HepG2 (cell line): Measurements from ENCODE around the gene MICOS13. TPM values are rescaled to one million over a fixed set of nuclear protein-coding genes. Genes with fewer than 3 reads are reported as not detected.

ENCODE experiments used
- BCLAF1 ChIP-seq: fragments of 450-650 bp; IDR thresholded peaks from 2 replicates; pipeline ENCODE4 v1.6.1; 2017; ENCODE audit warnings: mild to moderate bottlenecking
- CBX5 ChIP-seq: sonication (generic); formaldehyde crosslinking; IDR thresholded peaks from 2 replicates; pipeline ENCODE4 v1.4.0; 2020; ENCODE audit warnings: missing genetic modification reagents, borderline replicate concordance
- HMGXB3 ChIP-seq: sonication (generic); formaldehyde crosslinking; IDR thresholded peaks from 2 replicates; pipeline ENCODE4 v1.4.0; 2020; ENCODE audit warnings: missing genetic modification reagents, borderline replicate concordance
- NFATC3 ChIP-seq: sonication (generic); formaldehyde crosslinking; IDR thresholded peaks from 2 replicates; pipeline ENCODE4 v1.5.1; 2020; ENCODE audit warnings: mild to moderate bottlenecking, missing genetic modification reagents
- RNF219 ChIP-seq: sonication (generic); formaldehyde crosslinking; IDR thresholded peaks from 2 replicates; pipeline ENCODE4 v1.5.0; 2020; ENCODE audit warnings: mild to moderate bottlenecking, missing genetic modification reagents
- SETDB1 ChIP-seq: sonication (generic); formaldehyde crosslinking; IDR thresholded peaks from 2 replicates; pipeline ENCODE4 v1.5.1; 2020; ENCODE audit warnings: missing genetic modification reagents, mild to moderate bottlenecking, borderline replicate concordance
- SIX4 ChIP-seq: sonication (generic); formaldehyde crosslinking; IDR thresholded peaks from 2 replicates; pipeline ENCODE4 v1.4.0; 2020; ENCODE audit warnings: missing genetic modification reagents
- SPEN ChIP-seq: sonication (generic); formaldehyde crosslinking; IDR thresholded peaks from 2 replicates; pipeline ENCODE4 v1.5.1; 2020; ENCODE audit warnings: low read depth, mild to moderate bottlenecking, missing genetic modification reagents
- SRSF4 ChIP-seq: fragments of 200-400 bp; formaldehyde crosslinking; IDR thresholded peaks from one replicate; pipeline ENCODE4 v1.6.1; 2018; ENCODE audit warnings: mild to moderate bottlenecking, low read depth, low read length, moderate library complexity; ENCODE audit not compliant: poor library complexity, severe bottlenecking
- TP53 ChIP-seq: sonication (generic); formaldehyde crosslinking; conservative IDR thresholded peaks from 2 replicates; pipeline ENCODE4 v1.4.0; 2020; ENCODE audit warnings: missing genetic modification reagents
- WIZ ChIP-seq: sonication (generic); formaldehyde crosslinking; IDR thresholded peaks from 2 replicates; pipeline ENCODE4 v1.5.1; 2020; ENCODE audit warnings: mild to moderate bottlenecking, missing genetic modification reagents
- ZBTB20 ChIP-seq: sonication (generic); formaldehyde crosslinking; IDR thresholded peaks from 2 replicates; pipeline ENCODE4 v1.8.1; 2023; ENCODE audit warnings: missing genetic modification reagents, low read depth, mild to moderate bottlenecking, borderline replicate concordance
- ZNF546 ChIP-seq: sonication (generic); formaldehyde crosslinking; conservative IDR thresholded peaks from 2 replicates; pipeline ENCODE4 v1.8.1; 2023; ENCODE audit warnings: mild to moderate bottlenecking, missing genetic modification reagents
- ZNF569 ChIP-seq: sonication (generic); formaldehyde crosslinking; IDR thresholded peaks from 2 replicates; pipeline ENCODE4 v1.5.0; 2020; ENCODE audit warnings: mild to moderate bottlenecking, missing genetic modification reagents, moderate library complexity, borderline replicate concordance
- ZNF770 ChIP-seq: sonication (generic); formaldehyde crosslinking; IDR thresholded peaks from 2 replicates; pipeline ENCODE4 v1.5.0; 2020; ENCODE audit warnings: mild to moderate bottlenecking, missing genetic modification reagents
- ZSCAN30 ChIP-seq: sonication (generic); formaldehyde crosslinking; IDR thresholded peaks from 2 replicates; pipeline ENCODE4 v1.5.0; 2020; ENCODE audit warnings: mild to moderate bottlenecking, missing genetic modification reagents
- polyA plus RNA-seq, 8 experiments: library from polyadenylated mRNA; depleted of rRNA in 3 of 8; stranded (reverse) in 7 of 8; unstranded in 1 of 8; fragments of >200 nt; fragmentation: Illumina TruSeq in 4 of 8; extraction: Trizol in 4 of 8; gene quantifications; 2 replicates each; pipeline versions ENCODE4 v1.2.1 to v1.2.3, GENCODE V29; 2011 to 2016; ENCODE audit warnings: low read depth in 4 of 8, missing spikeins in 1 of 8, mixed read lengths in 1 of 8; ENCODE audit not compliant: insufficient read depth in 1 of 8
- total RNA-seq, 5 experiments: library from RNA; depleted of rRNA; stranded (reverse); fragments of >200 nt; fragmentation: Illumina TruSeq; extraction: Trizol; gene quantifications; 2 replicates each; pipeline ENCODE4 v1.2.3, GENCODE V29; 2016; ENCODE audit warnings: low read depth in 1 of 5

MICOS13 gene
- total and polyA plus RNA-seq, 2 of the 13 experiments (the other 11 are each of a cell fraction or from before 2014, with no cell fraction given): 28.8 to 35.4 TPM

- TF ChIP-seq HMGXB3 (CRISPR knock-in tag): no peak; the same call in 1 of the 2 replicates
- TF ChIP-seq SPEN (CRISPR knock-in tag): peak; percentile 99
- no peak for TF ChIP-seq WIZ (CRISPR knock-in tag)
- no peak for TF ChIP-seq RNF219 (CRISPR knock-in tag)
- TF ChIP-seq ZBTB20: peak; percentile 22; the same call in 1 of the 2 replicates
- no peak for TF ChIP-seq BCLAF1
- no peak for TF ChIP-seq ZSCAN30 (CRISPR knock-in tag)
- TF ChIP-seq CBX5 (CRISPR knock-in tag): peak; percentile 61; the same call in 1 of the 2 replicates
- no peak for TF ChIP-seq ZNF569 (CRISPR knock-in tag)
- peak; percentile 79; the same call in 1 of the 2 replicates for TF ChIP-seq TP53
- TF ChIP-seq SRSF4: no peak
- TF ChIP-seq NFATC3 (CRISPR knock-in tag): no peak
- no peak; the same call in 1 of the 2 replicates for TF ChIP-seq ZNF770 (CRISPR knock-in tag)
- TF ChIP-seq SIX4 (CRISPR knock-in tag): no peak; the same call in 1 of the 2 replicates
- TF ChIP-seq ZNF546 (CRISPR knock-in tag): peak; percentile 88
- no peak for TF ChIP-seq SETDB1 (CRISPR knock-in tag)
Observed at GRCh38 chr19:5690125-5690954, 10.0 kb upstream of the MICOS13 start, which contains the start of gene RPL36 (continued).
